H1 (cell line): ENCODE measurements around the gene SHISA9. TPM values are rescaled to one million over a fixed set of nuclear protein-coding genes. Genes with fewer than 3 reads are reported as not detected.

Experiments
- GABPA ChIP-seq: IDR thresholded peaks from 2 replicates; pipeline ENCODE4 v1.6.1; 2011; ENCODE audit warnings: mild to moderate bottlenecking, low read length, moderate library complexity, borderline replicate concordance; ENCODE audit not compliant: insufficient read depth
- HDAC2 ChIP-seq, 2 experiments: fragments of 300-600 bp in 1 of 2; sonication (generic) in 1 of 2; IDR thresholded peaks; 2 replicates each; pipeline ENCODE4 v1.6.1; 2011 to 2012; ENCODE audit warnings: low read depth in 2 of 2, low read length in 2 of 2, mild to moderate bottlenecking in 2 of 2, moderate library complexity in 2 of 2, borderline replicate concordance in 1 of 2, inconsistent platforms in 1 of 2
- MAFK ChIP-seq: IDR thresholded peaks from 2 replicates; pipeline ENCODE4 v1.6.1; 2012; ENCODE audit warnings: low read depth, mild to moderate bottlenecking, improper control_type of control experiment, low read length
- NRF1 ChIP-seq: IDR thresholded peaks from 2 replicates; pipeline ENCODE4 v1.6.1; 2011; ENCODE audit warnings: mild to moderate bottlenecking, low read depth, low read length, improper control_type of control experiment
- polyA plus RNA-seq, 7 experiments: library from polyadenylated mRNA; depleted of rRNA in 3 of 7; stranded (reverse) in 5 of 7; unstranded in 2 of 7; fragments of >200 nt in 5 of 7; fragments of 200-250 nt in 2 of 7; gene quantifications; 1 replicate in 5 of 7; 2 replicates in 1 of 7; 4 replicates in 1 of 7; pipeline versions ENCODE4 v1.2.1 to v1.2.3, GENCODE V29; 2011 to 2013; ENCODE audit warnings: missing spikeins in 2 of 7, mixed read lengths in 2 of 7
- total RNA-seq: library from RNA; stranded (reverse); fragmentation: NEBNext Ultra II Directional; extraction: Animal tissue kit (Norgen Biotek cat#: 25700); gene quantifications from 2 replicates; pipeline ENCODE4 v1.2.1, GENCODE V29; 2021

Gene SHISA9
- total and polyA plus RNA-seq, 2 of the 8 experiments (the other 6 are each of a cell fraction or from before 2014, with no cell fraction given), result 25.6 to 39.8 TPM

DNA sequence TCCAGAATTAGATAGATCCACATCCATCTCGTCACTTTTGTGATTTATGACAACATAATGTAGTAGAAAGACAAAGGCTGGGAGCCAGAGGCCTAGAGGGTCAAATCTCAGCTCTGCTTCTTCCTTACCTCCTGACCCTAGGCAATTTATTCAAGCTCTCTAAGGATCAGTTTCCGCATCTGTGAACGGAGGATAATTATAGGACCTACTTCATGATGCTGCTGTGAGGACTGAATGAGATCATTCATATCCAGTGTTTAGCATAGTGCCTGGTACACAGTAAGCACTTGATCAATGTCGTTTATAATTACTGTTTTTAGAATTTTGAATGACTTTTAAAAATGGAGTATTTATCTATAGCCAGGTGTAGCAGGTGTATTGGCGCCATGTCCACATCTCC lies 128.4 kb downstream of the SHISA9 start (continued):
- TF ChIP-seq HDAC2 (IDR thresholded peaks at IDR 0.05; ENCODE audit: borderline replicate concordance in 1 of 2, low read depth in 2 of 2, low read length in 2 of 2), result no peak
- TF ChIP-seq MAFK, result no peak
- TF ChIP-seq NRF1, result no peak
- TF ChIP-seq GABPA, result no peak
